Adrenal gland (tissue), 12 donors: ENCODE measurements around the gene THSD7A. TPM values are rescaled to one million over a fixed set of nuclear protein-coding genes. Genes with fewer than 3 reads are reported as not detected.

Source experiments
- DNase-seq, 7 donors: peaks; one replicate each; pipeline ENCODE4 v3.0.0-alpha.2; 2019 to 2020
- H3K27ac ChIP-seq, 5 donors: fragments of 200-600 bp; sonication (generic) in 4 of 5; 1 replicate in 3 of 5; 2 replicates in 2 of 5; pipeline versions ENCODE4 v1.5.1 to v1.8.0; 2016 to 2020; ENCODE audit warnings: mild to moderate bottlenecking in 1 of 5
- H3K27me3 ChIP-seq: fragments of 200-600 bp; 2 replicates; pipeline ENCODE4 v1.8.0; 2021
- H3K36me3 ChIP-seq, 2 donors: fragments of 200-600 bp; replicated peaks in 1 of 2; 1 replicate in 1 of 2; 2 replicates in 1 of 2; pipeline versions ENCODE4 v1.5.1 to v1.8.0; 2018 to 2022
- H3K4me1 ChIP-seq, 2 donors: fragments of 200-600 bp; replicated peaks in 1 of 2; 1 replicate in 1 of 2; 2 replicates in 1 of 2; pipeline versions ENCODE4 v1.5.1 to v1.8.0; 2018 to 2021
- H3K4me3 ChIP-seq, 4 donors: fragments of 200-600 bp; sonication (generic) in 3 of 4; one replicate each; pipeline ENCODE4 v1.5.1; 2016 to 2018
- H3K9me3 ChIP-seq, 3 donors: fragments of 200-600 bp; sonication (generic) in 1 of 3; replicated peaks in 1 of 3; 1 replicate in 2 of 3; 2 replicates in 1 of 3; pipeline versions ENCODE4 v1.5.1 to v1.8.0; 2016 to 2021
- POLR2A ChIP-seq, 2 donors: fragments of 450-650 bp; IDR thresholded peaks; one replicate each; pipeline ENCODE4 v1.6.1; 2017; ENCODE audit warnings: antibody characterized with exemption in 2 of 2, mild to moderate bottlenecking in 2 of 2, moderate library complexity in 1 of 2
- WGBS, 4 donors: extraction: QIAGEN DNeasy Blood & Tissue Kit in 2 of 4; methylation state at CpG; one replicate each; pipeline versions ENCODE4 v1.1.5 to v1.1.7; 2013 to 2017; 5-methylcytosine and 5-hydroxymethylcytosine counted together
- intact Hi-C, 2 donors: fragments of 100-400 bp; cut with DNase I; formaldehyde crosslinking; loops; one replicate each; pipeline versions ENCODE4 v1.14.1 to v1.15.0; 2022 to 2023
- polyA plus RNA-seq, 3 donors: library from polyadenylated mRNA; stranded (reverse); fragments of 200-250 nt in 2 of 3; fragments of 350-450 nt in 1 of 3; fragmentation: Illumina TruSeq in 1 of 3; extraction: RNeasy Lipid Tissue Mini Kit (QIAGEN cat#74804) in 1 of 3; gene quantifications; one replicate each; pipeline ENCODE4 v1.2.3, GENCODE V29; 2013 to 2014
- total RNA-seq, 9 donors: library from RNA; depleted of rRNA in 4 of 9; stranded (reverse); fragments of >200 nt in 4 of 9; fragments of 120-200 nt in 1 of 9; fragmentation: NEBNext Ultra II Directional in 1 of 9; extraction: Animal tissue kit (Norgen Biotek cat#: 25700) in 1 of 9; gene quantifications; one replicate each; pipeline versions ENCODE4 v1.1.0 to v1.2.4, GENCODE V29; 2013 to 2023
- TF ChIP-seq, protein P1 (sequence below), 6 experiments: fragments of 450-650 bp in 4 of 6; fragments of 200-600 bp in 2 of 6; sonication (generic) in 1 of 6; IDR thresholded peaks; 1 replicate in 5 of 6; 2 replicates in 1 of 6; pipeline versions ENCODE4 v1.5.1 to v1.8.0; 2016 to 2021; ENCODE audit warnings: antibody characterized with exemption in 6 of 6, mild to moderate bottlenecking in 2 of 6, moderate library complexity in 1 of 6
- donor health status: healthy with polysubstance abuse.
- donor health status: Bipolar disorder and iron deficiency.
- donor health status: DM: yes; HTN: yes; CAD: no.
- donor health status: DM: no; HTN: no; CAD: no.
- donor health status: DM: no; HTN: no; CAD: no.
- donor health status: DM: yes; HTN: yes; CAD: no.

THSD7A gene
- total and polyA plus RNA-seq, 12 donors, result 0.74 to 18.4 (median 4.8) TPM

DNA sequence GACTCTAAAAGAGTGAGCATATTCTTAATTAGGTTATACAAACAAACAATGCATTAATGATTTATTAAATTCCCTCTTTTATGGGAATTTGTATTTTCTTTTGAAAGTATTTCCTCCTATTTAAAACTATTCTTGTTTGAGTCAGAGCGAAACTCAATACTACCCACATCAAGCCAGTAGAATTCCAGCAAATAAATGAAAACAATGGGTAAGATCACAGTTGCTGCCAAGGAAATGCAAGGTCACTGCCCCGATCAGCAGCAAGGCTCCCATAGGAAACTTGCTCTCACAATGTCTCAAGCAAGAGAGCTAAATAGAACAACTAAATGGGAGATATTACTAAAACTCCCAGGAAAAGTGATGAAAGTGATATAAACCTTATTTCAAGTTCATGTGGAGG lies 206.3 kb downstream of the THSD7A start:
- Histone ChIP-seq H3K36me3 (no peaks in the 10 kb centered on the region), H3K27ac (no peak overlapping the region), H3K4me3 (no peak overlapping the region), H3K9me3 (no peaks in the 10 kb centered on the region), H3K27me3 (no peaks in the 10 kb centered on the region), H3K4me1 (peaks cover 0 to 8% of the 10 kb centered on the region in 2 donors)
- TF ChIP-seq POLR2A (IDR thresholded peaks at IDR 0.05), result no peak
- TF ChIP-seq, protein P1, sequence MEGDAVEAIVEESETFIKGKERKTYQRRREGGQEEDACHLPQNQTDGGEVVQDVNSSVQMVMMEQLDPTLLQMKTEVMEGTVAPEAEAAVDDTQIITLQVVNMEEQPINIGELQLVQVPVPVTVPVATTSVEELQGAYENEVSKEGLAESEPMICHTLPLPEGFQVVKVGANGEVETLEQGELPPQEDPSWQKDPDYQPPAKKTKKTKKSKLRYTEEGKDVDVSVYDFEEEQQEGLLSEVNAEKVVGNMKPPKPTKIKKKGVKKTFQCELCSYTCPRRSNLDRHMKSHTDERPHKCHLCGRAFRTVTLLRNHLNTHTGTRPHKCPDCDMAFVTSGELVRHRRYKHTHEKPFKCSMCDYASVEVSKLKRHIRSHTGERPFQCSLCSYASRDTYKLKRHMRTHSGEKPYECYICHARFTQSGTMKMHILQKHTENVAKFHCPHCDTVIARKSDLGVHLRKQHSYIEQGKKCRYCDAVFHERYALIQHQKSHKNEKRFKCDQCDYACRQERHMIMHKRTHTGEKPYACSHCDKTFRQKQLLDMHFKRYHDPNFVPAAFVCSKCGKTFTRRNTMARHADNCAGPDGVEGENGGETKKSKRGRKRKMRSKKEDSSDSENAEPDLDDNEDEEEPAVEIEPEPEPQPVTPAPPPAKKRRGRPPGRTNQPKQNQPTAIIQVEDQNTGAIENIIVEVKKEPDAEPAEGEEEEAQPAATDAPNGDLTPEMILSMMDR (IDR thresholded peaks at IDR 0.05), result no peak
- intact Hi-C loops, result no loop called here
- DNase-seq, result peak; percentile 40 to 76 (median 54)
- WGBS, 4 donors, result 21 to 38% (median 24%) methylated on average over 2 of the region's 2 CpGs

DNA sequence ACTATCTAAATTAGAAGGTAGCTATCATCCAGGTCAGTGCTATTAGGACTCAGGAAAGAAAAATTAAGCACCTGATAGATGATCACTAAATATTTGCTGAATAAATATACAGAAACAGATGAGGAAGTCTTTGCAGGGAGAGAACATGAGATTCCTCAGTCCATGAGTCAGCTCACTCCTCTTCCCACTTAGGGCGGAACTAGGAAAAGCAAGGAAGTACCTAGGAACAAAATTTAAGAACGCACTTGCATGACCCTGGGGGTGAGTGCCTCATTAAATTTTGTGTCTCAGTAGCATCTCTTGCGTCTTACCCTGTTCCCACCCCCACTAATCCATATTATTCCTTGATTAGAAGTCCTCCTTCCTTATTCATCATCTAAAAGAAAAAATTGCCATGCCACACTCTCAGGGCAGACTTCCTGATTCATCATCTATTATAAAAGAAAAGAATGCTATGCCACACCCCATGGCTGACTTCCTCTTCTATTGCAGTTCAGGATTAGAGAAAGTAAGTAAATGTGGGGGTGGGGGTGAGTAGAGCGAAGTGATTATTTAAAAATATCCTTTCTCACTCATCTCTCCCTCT lies 208.8 kb downstream of the THSD7A start:
- Histone ChIP-seq H3K36me3 (no peaks in the 10 kb centered on the region), H3K9me3 (no peaks in the 10 kb centered on the region), H3K4me1 (peaks cover 0 to 8% of the 10 kb centered on the region in 2 donors), H3K27me3 (no peaks in the 10 kb centered on the region), H3K4me3 (no peak overlapping the region), H3K27ac (no peak overlapping the region)
- intact Hi-C loops, result no loop called here
- DNase-seq, result no peak
- 88 to 98% (median 90%) methylated on average over 4 of the region's 4 CpGs for WGBS, 4 donors
- TF ChIP-seq, protein P1 (IDR thresholded peaks at IDR 0.05), result no peak
- TF ChIP-seq POLR2A (IDR thresholded peaks at IDR 0.05), result no peak

DNA sequence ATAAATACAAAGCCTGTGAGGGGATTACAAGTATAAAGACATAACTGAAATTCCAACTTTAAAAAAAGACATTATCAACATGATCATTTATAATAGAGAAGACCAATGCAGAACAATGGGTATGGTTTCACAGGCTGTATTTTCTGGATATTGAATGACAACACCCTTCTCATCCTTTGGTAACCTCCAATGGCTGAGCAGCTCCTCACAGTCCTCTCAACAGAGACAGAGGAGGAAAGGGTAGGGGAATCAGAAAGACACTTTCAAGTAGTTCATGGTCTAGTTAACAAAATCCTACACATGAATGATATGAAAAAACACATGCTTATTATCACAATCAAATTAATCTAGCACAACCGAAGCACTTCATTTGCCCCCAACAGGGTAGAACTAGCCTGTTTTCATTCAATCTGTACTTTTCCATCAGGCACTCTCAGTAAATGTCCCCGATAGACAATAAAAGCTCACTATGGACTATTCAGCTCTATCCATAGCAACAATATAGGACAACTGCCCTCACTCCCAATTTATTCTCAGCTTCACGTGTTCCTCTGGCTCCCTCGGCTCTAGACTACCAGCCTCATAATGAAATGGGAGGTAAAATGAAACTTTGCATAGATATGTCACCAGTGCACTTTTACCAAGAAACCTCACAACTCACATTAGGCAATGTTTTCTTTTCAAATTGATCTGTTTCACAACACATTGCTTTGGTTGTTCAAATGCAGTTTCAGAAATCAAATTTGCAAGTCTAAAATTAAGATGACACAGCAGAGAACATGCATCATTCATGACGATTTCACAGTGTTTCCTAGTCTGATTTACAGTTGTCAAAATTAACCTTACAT lies 211.4 kb downstream of the THSD7A start:
- H3K36me3 ChIP-seq, result no peaks in the 10 kb centered on the region
- no peak overlapping the region for H3K4me3 ChIP-seq
- intact Hi-C loops, result no loop called here
- no peak for TF ChIP-seq POLR2A (IDR thresholded peaks at IDR 0.05)
- TF ChIP-seq, protein P1 (IDR thresholded peaks at IDR 0.05), result no peak
- 79 to 84% (median 82%) methylated on average over 5 of the region's 5 CpGs for WGBS, 4 donors
- no peak for DNase-seq
- H3K27ac ChIP-seq, result no peak overlapping the region
- peaks cover 0 to 4% of the 10 kb centered on the region in 2 donors for H3K4me1 ChIP-seq
- H3K9me3 ChIP-seq, result no peaks in the 10 kb centered on the region
- no peaks in the 10 kb centered on the region for H3K27me3 ChIP-seq

DNA sequence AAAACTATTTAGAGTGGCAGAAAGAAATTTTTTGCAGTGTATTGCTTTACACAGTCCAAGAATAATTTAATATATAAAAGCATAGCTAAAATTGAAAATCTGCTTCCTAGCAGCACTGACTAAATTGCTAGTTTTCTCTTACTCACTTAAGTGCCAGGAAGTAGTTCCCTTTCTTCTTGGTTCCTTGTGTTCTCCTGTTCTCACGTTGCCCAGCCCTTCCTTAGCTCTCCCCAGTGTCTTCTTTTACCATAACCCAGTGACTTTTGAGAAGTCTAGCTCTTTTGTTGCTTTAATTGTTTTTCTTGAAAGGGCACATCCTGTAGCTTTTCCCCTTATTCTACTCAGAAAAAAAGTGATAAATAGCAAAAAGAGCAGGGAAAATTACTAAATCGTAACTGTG lies 215.5 kb downstream of the THSD7A start:
- 60 to 69% (median 64%) methylated on average over 2 of the region's 2 CpGs for WGBS, 4 donors
- no peak for DNase-seq
- intact Hi-C loops, result no loop called here
- Histone ChIP-seq H3K9me3 (no peaks in the 10 kb centered on the region), H3K27me3 (no peaks in the 10 kb centered on the region), H3K36me3 (no peaks in the 10 kb centered on the region), H3K4me3 (no peak overlapping the region), H3K4me1 (no peaks in the 10 kb centered on the region), H3K27ac (no peak overlapping the region)
- TF ChIP-seq, protein P1 (IDR thresholded peaks at IDR 0.05), result no peak
